IMR-90 (cell line): Measurements from ENCODE around the gene CRYM. TPM values are rescaled to one million over a fixed set of nuclear protein-coding genes. Genes with fewer than 3 reads are reported as not detected.

ENCODE experiments used
- ATAC-seq: fragments of 200-7000 bp; cut with Tn5 transposase; 2 replicates; pipeline ENCODE4 v1.9.1; 2020; ENCODE audit warnings: low read depth, mild to moderate bottlenecking, moderate library complexity
- BruUV-seq: library from RNA; stranded (reverse); fragments of 400-500 nt; replicated peaks from 2 replicates; lab custom pipeline; 2021; lab: Mats Ljungman, UMichigan
- CTCF ChIA-PET: fragments of 300-600 bp; formaldehyde crosslinking; extraction: SDS; loops from one replicate; lab custom pipeline; 2021; ENCODE audit warnings: antibody characterized with exemption; lab: Yijun Ruan, JAX
- POLR2A ChIA-PET: fragments of 300-600 bp; sonication (Branson Sonifier 250); formaldehyde crosslinking; loops from one replicate; lab custom pipeline; 2022; ENCODE audit warnings: antibody characterized with exemption; ENCODE audit not compliant: unreplicated experiment; lab: Charles Lee
- DNase-seq: peaks from one replicate; pipeline ENCODE4 v3.0.0; 2013
- H2AFZ ChIP-seq: replicated peaks from 2 replicates; pipeline ENCODE3; 2013; ENCODE audit warnings: low read length, mild to moderate bottlenecking; ENCODE audit not compliant: poor library complexity
- H2AK5ac ChIP-seq: 2 replicates; pipeline ENCODE4 v1.6.1; 2013; ENCODE audit warnings: low read depth, low read length, inconsistent platforms
- H2AK9ac ChIP-seq: replicated peaks from 2 replicates; pipeline ENCODE3; 2013; ENCODE audit warnings: mild to moderate bottlenecking, low read depth, low read length, moderate library complexity; ENCODE audit not compliant: poor library complexity
- H2BK120ac ChIP-seq: 2 replicates; pipeline ENCODE4 v1.6.1; 2013; ENCODE audit warnings: low read depth, low read length, inconsistent platforms
- H2BK15ac ChIP-seq: 3 replicates; pipeline ENCODE4 v1.6.1; 2013; ENCODE audit warnings: low read depth, low read length, inconsistent platforms
- H2BK20ac ChIP-seq: 2 replicates; pipeline ENCODE4 v1.6.1; 2013; ENCODE audit warnings: low read depth, mild to moderate bottlenecking, inconsistent platforms, low read length, moderate library complexity
- H2BK5ac ChIP-seq: 2 replicates; pipeline ENCODE4 v1.6.1; 2013; ENCODE audit warnings: mild to moderate bottlenecking, low read depth, low read length, inconsistent platforms; ENCODE audit not compliant: poor library complexity, severe bottlenecking
- H3K14ac ChIP-seq: replicated peaks from 2 replicates; pipeline ENCODE4 v1.6.1; 2013; ENCODE audit warnings: low read depth, low read length, inconsistent platforms
- H3K18ac ChIP-seq: 2 replicates; pipeline ENCODE4 v1.6.1; 2013; ENCODE audit warnings: low read depth, low read length, control low read depth
- H3K23ac ChIP-seq: 2 replicates; pipeline ENCODE4 v1.6.1; 2013; ENCODE audit warnings: low read depth, low read length, inconsistent platforms
- H3K27ac ChIP-seq: 2 replicates; pipeline ENCODE4 v1.5.1; 2013; ENCODE audit warnings: mild to moderate bottlenecking, control low read depth, low read length; ENCODE audit not compliant: insufficient read depth
- H3K27me3 ChIP-seq: 2 replicates; pipeline ENCODE4 v1.6.1; 2013; ENCODE audit warnings: low read length; ENCODE audit not compliant: control insufficient read depth, insufficient read depth
- H3K36me3 ChIP-seq: 2 replicates; pipeline ENCODE4 v1.6.1; 2013; ENCODE audit warnings: low read length, mixed read lengths; ENCODE audit not compliant: control insufficient read depth, insufficient read depth
- H3K4ac ChIP-seq: 2 replicates; pipeline ENCODE4 v1.6.1; 2013; ENCODE audit warnings: low read depth, low read length, inconsistent platforms
- H3K4me1 ChIP-seq: 2 replicates; pipeline ENCODE4 v1.6.1; 2013; ENCODE audit warnings: low read length, mixed read lengths; ENCODE audit not compliant: control insufficient read depth, insufficient read depth
- H3K4me2 ChIP-seq: 2 replicates; pipeline ENCODE4 v1.6.1; 2013; ENCODE audit warnings: low read depth, mild to moderate bottlenecking, control low read depth, low read length, moderate library complexity
- H3K4me3 ChIP-seq: 2 replicates; pipeline ENCODE4 v1.5.1; 2013; ENCODE audit warnings: low read depth, mild to moderate bottlenecking, control low read depth, low read length, moderate library complexity; ENCODE audit not compliant: insufficient read depth
- H3K56ac ChIP-seq: 2 replicates; pipeline ENCODE4 v1.6.1; 2013; ENCODE audit warnings: low read length, inconsistent platforms; ENCODE audit not compliant: insufficient read depth; ENCODE audit errors: extremely low read depth
- H3K79me1 ChIP-seq, 2 experiments: 2 replicates each; pipeline ENCODE4 v1.6.1; 2013; ENCODE audit warnings: low read length in 2 of 2, inconsistent platforms in 1 of 2, low read depth in 1 of 2
- H3K9ac ChIP-seq: 2 replicates; pipeline ENCODE4 v1.6.1; 2013; ENCODE audit warnings: low read depth, low read length, control low read depth
- H3K9me1 ChIP-seq: 2 replicates; pipeline ENCODE4 v1.6.1; 2013; ENCODE audit warnings: low read length, inconsistent platforms; ENCODE audit not compliant: insufficient read depth
- H3K9me3 ChIP-seq: 2 replicates; pipeline ENCODE4 v1.6.1; 2013; ENCODE audit warnings: low read length; ENCODE audit not compliant: control insufficient read depth, insufficient read depth
- H4K20me1 ChIP-seq: 2 replicates; pipeline ENCODE4 v1.6.1; 2013; ENCODE audit warnings: low read length, inconsistent platforms; ENCODE audit not compliant: insufficient read depth
- H4K5ac ChIP-seq: 2 replicates; pipeline ENCODE4 v1.6.1; 2013; ENCODE audit warnings: mild to moderate bottlenecking, low read depth, low read length, control low read depth
- H4K8ac ChIP-seq, 2 experiments: 2 replicates each; pipeline ENCODE4 v1.6.1; 2013; ENCODE audit warnings: low read depth in 2 of 2, low read length in 2 of 2, control low read depth in 1 of 2, inconsistent platforms in 1 of 2
- H4K91ac ChIP-seq: 2 replicates; pipeline ENCODE4 v1.6.1; 2013; ENCODE audit warnings: low read depth, low read length, inconsistent platforms; ENCODE audit not compliant: insufficient read depth
- CHD1 ChIP-seq: IDR thresholded peaks from 2 replicates; pipeline ENCODE4 v1.6.1; 2012; ENCODE audit warnings: low read depth, low read length, improper control_type of control experiment
- NFE2L2 ChIP-seq: fragments of 150-350 bp; IDR thresholded peaks from 2 replicates; pipeline ENCODE4 v1.6.1; 2016; ENCODE audit warnings: low read depth, mild to moderate bottlenecking, low read length
- RFX5 ChIP-seq: IDR thresholded peaks from 2 replicates; pipeline ENCODE4 v1.8.0; 2012; ENCODE audit warnings: low read depth, mild to moderate bottlenecking, low read length, moderate library complexity
- WGBS, 2 experiments: methylation state at CpG; one replicate each; pipeline versions ENCODE4 v1.1.5 to v1.1.7; 2013; ENCODE audit warnings: missing lambda C conversion rate in 2 of 2; ENCODE audit not compliant: insufficient read length in 1 of 2; ENCODE audit errors: extremely low coverage in 2 of 2; 5-methylcytosine and 5-hydroxymethylcytosine counted together
- dilution Hi-C: fragments of 300-500 bp; cut with HindIII; formaldehyde crosslinking; loops from one replicate; pipeline ENCODE4 v1.14.3; 2018; ENCODE audit warnings: low sequenced_read_pairs; ENCODE audit not compliant: unreplicated experiment
- in situ Hi-C: fragments of 300-500 bp; cut with MboI; formaldehyde crosslinking; loops from 3 replicates; pipeline ENCODE4 v1.14.3; 2019; ENCODE audit warnings: low sequenced_read_pairs, inconsistent platforms, mixed read lengths
- intact Hi-C: fragments of 100-400 bp; cut with micrococcal nuclease; formaldehyde crosslinking; loops from 2 replicates; pipeline ENCODE4 v1.10.0; 2022
- polyA plus RNA-seq, 3 experiments: library from polyadenylated mRNA; depleted of rRNA; stranded (reverse); fragments of >200 nt; gene quantifications; 2 replicates each; pipeline ENCODE4 v1.2.3, GENCODE V29; 2012; ENCODE audit warnings: low replicate concordance in 1 of 3
- total RNA-seq: library from RNA; depleted of rRNA; stranded (reverse); fragments of >200 nt; gene quantifications from 2 replicates; pipeline ENCODE4 v1.2.3, GENCODE V29; 2012

CRYM gene
- total and polyA plus RNA-seq, 2 of the 4 experiments (the other 2 are of a cell fraction), result not detected

DNA sequence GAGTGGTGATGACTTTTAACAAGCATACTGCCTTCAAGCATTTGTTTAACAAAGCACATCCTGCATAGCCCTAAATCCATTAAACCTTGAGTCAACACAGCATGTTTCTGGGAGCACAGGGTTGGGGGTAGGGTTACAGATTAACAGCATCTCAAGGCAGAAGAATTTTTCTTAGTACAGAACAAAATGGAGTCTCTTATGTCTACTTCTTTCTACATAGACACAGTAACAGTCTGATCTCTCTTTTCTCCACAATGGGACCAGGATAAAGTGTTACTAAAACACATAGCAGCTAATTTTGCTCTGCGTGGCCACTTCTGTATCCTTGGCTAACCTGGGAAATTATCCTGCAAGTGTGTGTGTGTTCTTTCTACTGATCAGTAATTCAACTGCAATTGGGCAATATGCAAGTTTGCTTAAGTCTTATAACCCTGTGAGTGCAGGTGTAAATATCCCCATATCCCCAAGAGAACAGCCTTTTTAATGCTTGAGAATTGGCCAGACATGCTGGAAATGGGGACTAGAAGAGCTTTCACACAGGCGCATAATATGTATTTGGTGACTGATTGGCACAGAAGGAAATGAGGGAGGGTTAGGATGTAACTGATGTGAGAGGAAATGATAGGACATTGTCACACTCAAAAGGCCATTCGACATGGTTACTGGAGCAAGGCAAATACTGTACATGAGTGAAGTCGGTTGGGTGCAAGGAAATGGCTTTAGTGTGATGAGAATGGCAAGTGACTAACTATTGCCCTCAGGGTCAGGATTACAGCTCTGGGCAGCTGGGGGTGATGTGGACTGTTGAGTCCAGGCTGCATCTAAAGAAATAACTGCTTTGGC is 55.4 kb downstream of the CRYM start:
- H2BK20ac ChIP-seq, result no peak overlapping the region
- no peak overlapping the region for H3K56ac ChIP-seq
- no peak overlapping the region for H4K91ac ChIP-seq
- no peak overlapping the region for H2BK15ac ChIP-seq
- H3K27me3 ChIP-seq, result peaks cover 12% of the 10 kb centered on the region
- CTCF ChIA-PET, result no interaction called here
- no peak overlapping the region for H4K8ac ChIP-seq
- H3K18ac ChIP-seq, result no peak overlapping the region
- TF ChIP-seq RFX5 (no peak), NFE2L2 (no peak), CHD1 (no peak)
- no peak overlapping the region for H3K4me2 ChIP-seq
- dilution Hi-C loops, result no loop called here
- no peaks in the 10 kb centered on the region for H3K79me1 ChIP-seq
- H3K4ac ChIP-seq, result no peak overlapping the region
- no peak overlapping the region for H3K4me3 ChIP-seq
- no TSS peak for BruUV-seq
- no peak for ATAC-seq
- 76% methylated on average over 3 of the region's 4 CpGs; no CpG with 5 or more reads in 1 of the 2 experiments for WGBS, 2 experiments
- H3K14ac ChIP-seq, result no peak overlapping the region
- POLR2A ChIA-PET, result no interaction called here
- H2AFZ ChIP-seq, result no peak overlapping the region
- in situ Hi-C loops, result no loop called here
- no peak overlapping the region for H3K9ac ChIP-seq
- no peak overlapping the region for H4K5ac ChIP-seq
- DNase-seq, result no peak
- no peak overlapping the region for H2AK9ac ChIP-seq
- no peak overlapping the region for H3K27ac ChIP-seq
- no peak overlapping the region for H3K23ac ChIP-seq
- H2BK120ac ChIP-seq, result no peak overlapping the region
- no peak overlapping the region for H2BK5ac ChIP-seq
- H4K20me1 ChIP-seq, result no peaks in the 10 kb centered on the region
- H3K9me3 ChIP-seq, result no peaks in the 10 kb centered on the region
- intact Hi-C loops, result no loop called here
- H3K9me1 ChIP-seq, result no peaks in the 10 kb centered on the region
- H3K4me1 ChIP-seq, result no peaks in the 10 kb centered on the region
- H3K36me3 ChIP-seq, result no peaks in the 10 kb centered on the region
- H2AK5ac ChIP-seq, result no peak overlapping the region
